K562 (cell line): ENCODE data around the gene MAU2. TPM values are rescaled to one million over a fixed set of nuclear protein-coding genes. Genes with fewer than 3 reads are reported as not detected.

Source experiments
- ARID1B ChIP-seq: fragments of 450-650 bp; IDR thresholded peaks from 2 replicates; pipeline ENCODE4 v1.6.1; 2016; ENCODE audit warnings: antibody characterized with exemption, mild to moderate bottlenecking, inconsistent platforms
- ARNT ChIP-seq, 2 experiments: fragments of 450-650 bp; IDR thresholded peaks; 2 replicates each; pipeline ENCODE4 v1.6.1; 2016; ENCODE audit warnings: mild to moderate bottlenecking in 1 of 2
- CCAR2 ChIP-seq: fragments of 200-400 bp; formaldehyde crosslinking; IDR thresholded peaks from 2 replicates; pipeline ENCODE4 v1.6.1; 2017; ENCODE audit warnings: mild to moderate bottlenecking, low read depth, low read length
- GTF2F1 ChIP-seq: IDR thresholded peaks from 2 replicates; pipeline ENCODE4 v1.6.1; 2011; ENCODE audit warnings: low read depth, low read length, improper control_type of control experiment
- MAZ ChIP-seq, 2 experiments: fragments of 450-650 bp in 1 of 2; sonication (generic) in 1 of 2; formaldehyde crosslinking; IDR thresholded peaks in 1 of 2; conservative IDR thresholded peaks in 1 of 2; 2 replicates each; pipeline versions ENCODE4 v1.4.0 to v1.5.0; 2020; ENCODE audit warnings: mild to moderate bottlenecking in 1 of 2, missing genetic modification reagents in 1 of 2
- RERE ChIP-seq: sonication (generic); formaldehyde crosslinking; IDR thresholded peaks from 2 replicates; pipeline ENCODE4 v1.8.0; 2023; ENCODE audit warnings: missing genetic modification reagents, mild to moderate bottlenecking, borderline replicate concordance
- SMC3 ChIP-seq: conservative IDR thresholded peaks from 2 replicates; pipeline ENCODE4 v1.6.1; 2011; ENCODE audit warnings: low read depth, low read length, improper control_type of control experiment; ENCODE audit not compliant: insufficient read depth
- SREBF2 ChIP-seq: sonication (generic); formaldehyde crosslinking; IDR thresholded peaks from 2 replicates; pipeline ENCODE4 v1.4.0; 2020; ENCODE audit warnings: mild to moderate bottlenecking, missing genetic modification reagents
- TRIM28 ChIP-seq: fragments of 450-650 bp; IDR thresholded peaks from 2 replicates; pipeline ENCODE4 v1.6.1; 2017
- ZNF12 ChIP-seq: sonication (generic); formaldehyde crosslinking; IDR thresholded peaks from 2 replicates; pipeline ENCODE4 v1.4.0; 2020; ENCODE audit warnings: mild to moderate bottlenecking, missing genetic modification reagents
- ZNF384 ChIP-seq: IDR thresholded peaks from 2 replicates; pipeline ENCODE4 v1.6.1; 2012; ENCODE audit warnings: low read depth, low read length, improper control_type of control experiment
- ZNF551 ChIP-seq: fragments of 250-450 bp; sonication (Bioruptor Pico); IDR thresholded peaks from 2 replicates; pipeline ENCODE4 v1.5.0; 2021; ENCODE audit warnings: mild to moderate bottlenecking, moderate library complexity
- ZNF780A ChIP-seq: fragments of 250-450 bp; sonication (Bioruptor Pico); IDR thresholded peaks from 2 replicates; pipeline ENCODE4 v1.5.0; 2021; ENCODE audit warnings: mild to moderate bottlenecking
- ZZZ3 ChIP-seq: fragments of 450-650 bp; IDR thresholded peaks from 2 replicates; pipeline ENCODE4 v1.6.1; 2016; ENCODE audit warnings: antibody characterized with exemption, mild to moderate bottlenecking, moderate library complexity
- polyA plus RNA-seq, 8 experiments: library from polyadenylated mRNA; depleted of rRNA in 4 of 8; stranded (reverse) in 5 of 8; unstranded in 3 of 8; fragments of >200 nt; fragmentation: Nextera tagmentation in 2 of 8; fragmentation: Illumina TruSeq in 1 of 8; extraction: Ambion mirVana in 2 of 8; extraction: Trizol in 1 of 8; gene quantifications; 2 replicates each; pipeline versions ENCODE4 v1.2.1 to v1.2.3, GENCODE V29; 2011 to 2014; ENCODE audit warnings: inconsistent platforms in 1 of 8, missing spikeins in 1 of 8
- total RNA-seq, 7 experiments: library from RNA; depleted of rRNA in 6 of 7; stranded (reverse); fragments of >200 nt in 6 of 7; fragmentation: Illumina TruSeq in 2 of 7; extraction: Trizol in 2 of 7; gene quantifications; 2 replicates each; pipeline versions ENCODE4 v1.2.1 to v1.2.3, GENCODE V29; 2011 to 2021; ENCODE audit warnings: low replicate concordance in 1 of 7
- TF ChIP-seq, protein P1 (sequence below): conservative IDR thresholded peaks from 2 replicates; pipeline ENCODE4 v1.6.1; 2011; ENCODE audit warnings: low read depth, mild to moderate bottlenecking, low read length; ENCODE audit not compliant: control insufficient read depth
- TF ChIP-seq, protein P2 (sequence below): fragments of 450-650 bp; IDR thresholded peaks from 2 replicates; pipeline ENCODE4 v1.6.1; 2017; ENCODE audit warnings: antibody characterized with exemption, mild to moderate bottlenecking

Gene MAU2
- total and polyA plus RNA-seq, 9 of the 15 experiments (the other 6 are each of a cell fraction or from before 2014, with no cell fraction given): 1.2 to 48.1 (median 19.4) TPM

DNA sequence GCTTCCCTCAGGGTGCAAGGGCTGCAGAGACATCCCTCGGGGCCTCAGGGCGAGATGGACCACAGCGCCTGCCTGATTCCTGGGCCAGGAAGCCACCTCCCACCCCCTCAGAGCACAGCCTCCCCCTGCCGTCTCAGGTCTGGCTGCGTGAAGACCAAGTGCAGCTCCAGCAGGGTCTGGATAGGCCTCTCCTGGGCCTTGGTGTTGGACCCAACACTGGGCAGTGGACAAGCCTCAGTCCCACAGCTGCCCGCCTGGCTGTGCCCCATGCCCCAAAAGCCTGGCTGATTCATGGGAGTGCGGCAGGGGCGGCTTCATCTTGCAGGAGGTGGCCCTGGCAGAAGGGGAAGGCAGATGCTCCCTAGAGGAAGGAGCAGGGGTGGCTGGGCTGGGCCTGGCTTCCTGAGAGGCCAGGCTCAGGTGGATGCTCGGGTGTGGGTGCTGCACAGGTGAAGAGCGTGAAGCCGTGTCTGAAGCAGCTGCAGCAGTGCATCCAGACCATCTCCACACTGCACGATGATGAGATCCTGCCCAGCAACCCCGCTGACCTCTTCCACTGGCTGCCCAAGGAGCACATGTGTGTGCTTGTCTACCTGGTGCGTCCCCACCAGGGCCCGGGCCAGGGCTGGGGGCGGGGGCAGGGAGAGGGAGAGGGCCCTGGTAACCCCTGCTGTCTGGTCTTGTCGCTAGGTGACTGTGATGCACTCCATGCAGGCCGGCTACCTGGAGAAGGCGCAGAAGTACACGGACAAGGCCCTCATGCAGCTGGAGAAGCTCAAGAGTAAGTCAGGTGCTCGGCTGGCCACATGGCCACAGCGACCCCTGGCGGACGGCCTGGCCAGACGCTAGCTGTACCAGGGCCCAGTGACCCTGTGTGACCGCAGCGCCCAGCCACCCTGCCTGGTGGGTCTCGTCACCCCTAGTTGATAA lies 21.7 kb downstream of the MAU2 start (continued):
- TF ChIP-seq, protein P1, sequence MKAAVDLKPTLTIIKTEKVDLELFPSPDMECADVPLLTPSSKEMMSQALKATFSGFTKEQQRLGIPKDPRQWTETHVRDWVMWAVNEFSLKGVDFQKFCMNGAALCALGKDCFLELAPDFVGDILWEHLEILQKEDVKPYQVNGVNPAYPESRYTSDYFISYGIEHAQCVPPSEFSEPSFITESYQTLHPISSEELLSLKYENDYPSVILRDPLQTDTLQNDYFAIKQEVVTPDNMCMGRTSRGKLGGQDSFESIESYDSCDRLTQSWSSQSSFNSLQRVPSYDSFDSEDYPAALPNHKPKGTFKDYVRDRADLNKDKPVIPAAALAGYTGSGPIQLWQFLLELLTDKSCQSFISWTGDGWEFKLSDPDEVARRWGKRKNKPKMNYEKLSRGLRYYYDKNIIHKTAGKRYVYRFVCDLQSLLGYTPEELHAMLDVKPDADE: peak; percentile 33; the same call in 1 of the 2 replicates
- TF ChIP-seq ZZZ3: no peak
- no peak for TF ChIP-seq SREBF2
- no peak for TF ChIP-seq ZNF12 (CRISPR knock-in tag)
- TF ChIP-seq MAZ (CRISPR knock-in tag; conservative IDR thresholded peaks at IDR 0.05 in 1 of 2, IDR thresholded peaks at IDR 0.05 in 1 of 2): peak in 1 of 2 experiments; percentile 27; a peak in 1 of 4 replicates
- no peak for TF ChIP-seq ZNF384
- TF ChIP-seq ARNT (IDR thresholded peaks at IDR 0.05): no peak
- no peak for TF ChIP-seq ZNF551 (CRISPR knock-in tag)
- no peak for TF ChIP-seq GTF2F1
- TF ChIP-seq SMC3: peak; percentile 85
- TF ChIP-seq CCAR2: no peak
- TF ChIP-seq, protein P2, sequence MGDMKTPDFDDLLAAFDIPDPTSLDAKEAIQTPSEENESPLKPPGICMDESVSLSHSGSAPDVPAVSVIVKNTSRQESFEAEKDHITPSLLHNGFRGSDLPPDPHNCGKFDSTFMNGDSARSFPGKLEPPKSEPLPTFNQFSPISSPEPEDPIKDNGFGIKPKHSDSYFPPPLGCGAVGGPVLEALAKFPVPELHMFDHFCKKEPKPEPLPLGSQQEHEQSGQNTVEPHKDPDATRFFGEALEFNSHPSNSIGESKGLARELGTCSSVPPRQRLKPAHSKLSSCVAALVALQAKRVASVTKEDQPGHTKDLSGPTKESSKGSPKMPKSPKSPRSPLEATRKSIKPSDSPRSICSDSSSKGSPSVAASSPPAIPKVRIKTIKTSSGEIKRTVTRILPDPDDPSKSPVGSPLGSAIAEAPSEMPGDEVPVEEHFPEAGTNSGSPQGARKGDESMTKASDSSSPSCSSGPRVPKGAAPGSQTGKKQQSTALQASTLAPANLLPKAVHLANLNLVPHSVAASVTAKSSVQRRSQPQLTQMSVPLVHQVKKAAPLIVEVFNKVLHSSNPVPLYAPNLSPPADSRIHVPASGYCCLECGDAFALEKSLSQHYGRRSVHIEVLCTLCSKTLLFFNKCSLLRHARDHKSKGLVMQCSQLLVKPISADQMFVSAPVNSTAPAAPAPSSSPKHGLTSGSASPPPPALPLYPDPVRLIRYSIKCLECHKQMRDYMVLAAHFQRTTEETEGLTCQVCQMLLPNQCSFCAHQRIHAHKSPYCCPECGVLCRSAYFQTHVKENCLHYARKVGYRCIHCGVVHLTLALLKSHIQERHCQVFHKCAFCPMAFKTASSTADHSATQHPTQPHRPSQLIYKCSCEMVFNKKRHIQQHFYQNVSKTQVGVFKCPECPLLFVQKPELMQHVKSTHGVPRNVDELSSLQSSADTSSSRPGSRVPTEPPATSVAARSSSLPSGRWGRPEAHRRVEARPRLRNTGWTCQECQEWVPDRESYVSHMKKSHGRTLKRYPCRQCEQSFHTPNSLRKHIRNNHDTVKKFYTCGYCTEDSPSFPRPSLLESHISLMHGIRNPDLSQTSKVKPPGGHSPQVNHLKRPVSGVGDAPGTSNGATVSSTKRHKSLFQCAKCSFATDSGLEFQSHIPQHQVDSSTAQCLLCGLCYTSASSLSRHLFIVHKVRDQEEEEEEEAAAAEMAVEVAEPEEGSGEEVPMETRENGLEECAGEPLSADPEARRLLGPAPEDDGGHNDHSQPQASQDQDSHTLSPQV: no peak
- no peak for TF ChIP-seq ARID1B
- no peak for TF ChIP-seq RERE (CRISPR knock-in tag)
- TF ChIP-seq ZNF780A: no peak
- no peak for TF ChIP-seq TRIM28
